22Rv1 (cell line): ENCODE results near the gene CD44.

Source experiments
- H3K27ac ChIP-seq: fragments of 450-650 bp; 2 replicates; pipeline ENCODE4 v1.5.1; 2017
- ZFX ChIP-seq: fragments of 450-650 bp; IDR thresholded peaks from 2 replicates; pipeline ENCODE4 v1.6.1; 2017; ENCODE audit warnings: antibody characterized with exemption, borderline replicate concordance
- TF ChIP-seq, protein P1 (sequence below): fragments of 450-650 bp; IDR thresholded peaks from 2 replicates; pipeline ENCODE4 v1.5.1; 2017; ENCODE audit warnings: mild to moderate bottlenecking

CD44 gene

DNA sequence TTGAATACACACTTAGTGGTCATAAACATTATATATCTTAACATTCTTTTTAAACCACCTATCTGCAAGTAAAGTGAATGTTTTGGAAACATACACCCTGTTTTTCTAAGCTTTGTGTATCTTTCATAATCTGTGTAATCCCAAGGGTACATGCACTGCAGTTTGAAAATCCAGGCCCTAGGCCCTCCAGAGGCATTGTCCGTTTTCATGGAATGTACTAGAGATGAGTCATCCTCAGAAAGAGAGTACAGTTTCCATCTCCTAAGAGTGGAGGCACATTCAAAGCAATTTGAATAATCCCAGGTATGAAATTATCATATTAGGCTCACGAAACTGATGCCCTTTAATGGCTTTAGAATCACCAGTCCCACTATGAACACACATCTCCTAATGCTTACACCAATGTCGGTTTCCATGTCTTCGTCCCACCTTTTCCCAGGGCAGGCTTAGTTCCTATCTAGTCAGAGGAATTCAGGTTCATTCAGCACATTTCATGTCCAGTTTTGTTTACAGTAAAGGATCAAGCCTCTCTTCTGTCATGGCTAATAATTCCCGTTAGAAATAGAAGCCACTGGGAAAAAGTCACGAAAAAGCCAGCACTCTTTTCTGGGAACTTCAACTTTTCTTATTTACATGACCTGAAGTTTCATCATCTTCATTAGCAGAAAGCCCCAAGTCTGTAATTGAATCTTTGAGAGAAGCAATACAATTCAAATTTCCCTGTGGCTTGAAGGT lies 39.5 kb upstream of the CD44 start:
- H3K27ac ChIP-seq: no peak overlapping the region
- no peak for TF ChIP-seq ZFX
- TF ChIP-seq, protein P1, sequence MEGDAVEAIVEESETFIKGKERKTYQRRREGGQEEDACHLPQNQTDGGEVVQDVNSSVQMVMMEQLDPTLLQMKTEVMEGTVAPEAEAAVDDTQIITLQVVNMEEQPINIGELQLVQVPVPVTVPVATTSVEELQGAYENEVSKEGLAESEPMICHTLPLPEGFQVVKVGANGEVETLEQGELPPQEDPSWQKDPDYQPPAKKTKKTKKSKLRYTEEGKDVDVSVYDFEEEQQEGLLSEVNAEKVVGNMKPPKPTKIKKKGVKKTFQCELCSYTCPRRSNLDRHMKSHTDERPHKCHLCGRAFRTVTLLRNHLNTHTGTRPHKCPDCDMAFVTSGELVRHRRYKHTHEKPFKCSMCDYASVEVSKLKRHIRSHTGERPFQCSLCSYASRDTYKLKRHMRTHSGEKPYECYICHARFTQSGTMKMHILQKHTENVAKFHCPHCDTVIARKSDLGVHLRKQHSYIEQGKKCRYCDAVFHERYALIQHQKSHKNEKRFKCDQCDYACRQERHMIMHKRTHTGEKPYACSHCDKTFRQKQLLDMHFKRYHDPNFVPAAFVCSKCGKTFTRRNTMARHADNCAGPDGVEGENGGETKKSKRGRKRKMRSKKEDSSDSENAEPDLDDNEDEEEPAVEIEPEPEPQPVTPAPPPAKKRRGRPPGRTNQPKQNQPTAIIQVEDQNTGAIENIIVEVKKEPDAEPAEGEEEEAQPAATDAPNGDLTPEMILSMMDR: no peak

DNA sequence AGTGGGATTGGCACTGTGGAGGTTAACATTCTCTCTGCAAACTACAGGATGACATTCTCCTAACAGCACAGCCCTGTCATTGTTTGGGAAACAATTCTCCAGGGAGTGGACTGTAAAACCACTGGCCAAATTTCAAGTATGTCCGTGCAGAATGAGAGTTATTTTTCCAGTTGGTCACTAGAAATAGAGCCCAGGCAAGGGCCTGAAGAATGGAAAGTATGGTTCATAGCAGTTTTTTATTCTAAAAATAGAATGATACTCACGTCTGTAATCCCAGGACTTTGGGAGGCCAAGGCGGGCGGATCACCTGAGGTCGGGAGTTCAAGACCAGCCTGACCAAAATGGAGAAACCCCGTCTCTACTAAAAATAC lies 39.0 kb upstream of the CD44 start:
- TF ChIP-seq, protein P1: no peak
- TF ChIP-seq ZFX: no peak
- H3K27ac ChIP-seq: no peak overlapping the region

DNA sequence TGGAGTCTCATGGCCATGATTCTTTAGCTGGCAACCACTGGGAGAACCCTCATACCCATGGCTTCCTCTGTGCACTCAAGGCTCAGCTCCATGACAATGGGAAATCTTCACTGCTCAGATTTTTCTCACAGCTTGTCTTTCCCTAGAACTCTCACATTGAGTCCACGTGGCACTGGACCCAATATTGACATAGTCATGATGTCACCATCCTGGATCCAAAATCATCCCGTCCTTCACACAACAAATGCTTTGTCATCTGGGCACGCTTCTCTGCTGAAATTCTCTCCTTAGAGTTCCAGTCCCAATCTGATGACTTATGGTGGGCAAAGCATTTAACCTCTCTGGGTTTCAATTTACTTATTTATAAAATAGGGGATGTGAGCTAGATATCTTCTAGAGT lies 37.7 kb upstream of the CD44 start:
- TF ChIP-seq ZFX: no peak
- H3K27ac ChIP-seq: no peak overlapping the region

DNA sequence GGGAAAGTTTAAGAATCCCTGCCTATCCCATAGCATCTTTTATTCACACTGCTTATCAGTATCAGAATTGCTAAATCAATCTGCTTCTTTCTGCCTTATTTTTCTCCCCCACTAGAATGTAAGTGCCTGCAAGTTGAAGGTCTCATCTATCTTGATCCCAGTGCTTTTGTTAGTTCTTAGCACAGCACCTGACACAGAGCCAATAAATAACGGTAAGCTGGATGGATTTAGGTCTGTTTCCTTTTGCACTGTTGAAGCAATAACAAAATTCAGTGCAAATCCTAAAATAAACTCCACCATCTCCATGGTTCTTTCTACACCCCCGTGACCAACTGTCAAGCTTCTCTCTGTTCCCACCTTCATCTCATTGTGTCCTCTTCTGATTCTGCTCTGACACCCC lies 36.7 kb upstream of the CD44 start:
- TF ChIP-seq ZFX: no peak
- TF ChIP-seq, protein P1: no peak
- H3K27ac ChIP-seq: no peak overlapping the region

DNA sequence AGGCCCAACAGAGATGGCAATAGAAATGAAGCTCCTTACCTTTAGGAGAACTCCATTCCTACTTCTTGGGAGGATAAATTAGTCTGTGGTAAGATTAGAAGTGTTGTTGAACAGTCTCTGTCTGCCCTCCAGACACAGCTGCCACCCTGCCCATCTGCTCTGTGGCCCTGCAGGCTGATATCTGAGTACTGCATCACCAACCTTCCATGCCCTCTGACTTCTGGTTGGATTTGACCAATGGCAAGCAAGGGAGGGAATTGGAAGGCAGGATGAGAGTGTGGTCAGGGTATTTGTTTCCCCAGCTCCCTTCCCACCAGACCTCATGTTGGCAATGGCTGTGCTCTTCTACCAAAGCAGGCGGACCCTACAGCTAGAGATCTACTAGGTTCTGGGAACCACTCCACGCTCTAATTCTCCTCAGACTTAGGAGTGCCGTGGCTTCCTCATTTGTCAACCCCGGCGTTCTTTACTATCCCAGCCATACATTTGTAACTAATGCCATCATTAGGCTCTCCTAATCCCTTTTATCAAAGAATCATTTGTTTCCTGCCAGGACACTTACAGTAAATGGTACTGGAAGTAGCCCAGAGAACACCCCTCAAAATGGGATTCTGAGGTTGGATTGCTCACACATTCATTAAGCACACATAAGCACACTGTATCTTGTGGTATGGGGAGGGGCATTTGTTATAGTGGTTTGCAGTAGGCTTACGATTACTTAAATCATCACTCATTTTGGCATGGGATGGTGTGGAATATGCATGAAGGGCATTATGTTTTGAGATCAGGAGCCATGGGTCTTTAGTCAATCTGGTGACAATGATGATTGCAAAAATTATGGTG lies 35.4 kb upstream of the CD44 start:
- TF ChIP-seq, protein P1: no peak
- TF ChIP-seq ZFX: no peak
- no peak overlapping the region for H3K27ac ChIP-seq

DNA sequence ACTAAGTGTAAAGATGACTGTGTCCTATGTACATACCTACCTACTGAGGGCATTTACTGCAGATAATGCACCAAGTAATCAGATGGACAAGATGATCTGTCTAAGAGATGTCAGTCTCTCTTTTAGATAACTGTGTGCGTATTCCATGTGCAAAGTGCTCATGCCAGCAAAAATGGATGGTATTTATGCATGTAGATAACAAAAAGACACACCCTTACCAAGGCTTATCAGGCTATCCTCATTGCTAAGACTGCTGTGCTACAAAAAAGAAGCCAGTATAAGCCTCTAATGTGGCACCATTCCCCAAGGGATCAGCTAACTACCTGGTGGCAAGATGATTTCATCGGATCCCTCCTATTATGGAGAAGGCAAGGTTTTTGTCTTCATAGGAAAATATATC lies 34.3 kb upstream of the CD44 start:
- H3K27ac ChIP-seq: no peak overlapping the region
- TF ChIP-seq, protein P1: no peak
- TF ChIP-seq ZFX: no peak

DNA sequence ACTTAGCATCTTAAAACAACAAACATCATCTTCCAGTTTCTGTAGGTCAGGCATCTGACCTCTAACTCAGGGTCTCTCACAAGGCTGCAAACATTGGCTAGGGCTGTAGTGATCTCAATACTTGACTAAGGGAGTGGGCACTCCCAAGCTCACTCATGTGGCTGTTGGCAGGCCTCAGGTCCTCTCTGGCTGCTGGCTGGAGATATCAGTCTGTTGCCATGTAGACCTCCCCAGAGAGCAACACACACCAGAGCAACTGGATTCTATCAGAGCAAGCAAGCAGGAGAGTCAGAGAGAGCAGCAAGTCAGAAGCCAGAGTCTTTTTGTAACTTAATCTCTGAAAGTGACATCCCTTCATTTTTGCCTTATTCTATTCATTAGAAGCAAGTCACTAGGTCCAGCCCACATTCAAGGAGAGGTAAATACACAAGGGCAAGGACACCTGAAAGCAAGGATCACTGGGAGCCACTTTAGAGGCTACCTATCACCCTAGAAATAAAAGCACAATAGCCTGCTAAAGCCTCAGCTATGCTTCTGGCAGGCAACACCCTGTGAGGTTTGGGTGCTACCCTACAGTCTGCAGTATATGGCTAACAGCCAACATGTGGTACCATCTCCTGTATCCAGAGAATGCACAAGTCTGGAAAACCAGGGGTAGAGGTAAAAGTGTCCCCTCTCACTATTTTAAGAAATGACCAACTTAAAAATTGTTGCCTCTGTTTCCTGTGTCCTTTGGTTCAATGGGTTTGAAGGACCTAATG lies 33.5 kb upstream of the CD44 start:
- H3K27ac ChIP-seq: no peak overlapping the region
- TF ChIP-seq, protein P1: no peak
- TF ChIP-seq ZFX: no peak
